HG02798 (cell line): ENCODE results near the gene ZNF394.
A peak's percentile ranks its signal among the peaks of the same experiment; 100 is the strongest.
"Not testable (repeated sequence)": the region's sequence is repeated elsewhere in the genome, so short reads cannot be mapped to it uniquely, and the experiment has no call there.

Experiments
- ATAC-seq: cut with Tn5 transposase; IDR thresholded peaks from one replicate; pipeline ENCODE4 v1.9.1; 2021; ENCODE audit warnings: mild to moderate bottlenecking; ENCODE audit not compliant: unreplicated experiment, poor library complexity

ZNF394 gene

DNA sequence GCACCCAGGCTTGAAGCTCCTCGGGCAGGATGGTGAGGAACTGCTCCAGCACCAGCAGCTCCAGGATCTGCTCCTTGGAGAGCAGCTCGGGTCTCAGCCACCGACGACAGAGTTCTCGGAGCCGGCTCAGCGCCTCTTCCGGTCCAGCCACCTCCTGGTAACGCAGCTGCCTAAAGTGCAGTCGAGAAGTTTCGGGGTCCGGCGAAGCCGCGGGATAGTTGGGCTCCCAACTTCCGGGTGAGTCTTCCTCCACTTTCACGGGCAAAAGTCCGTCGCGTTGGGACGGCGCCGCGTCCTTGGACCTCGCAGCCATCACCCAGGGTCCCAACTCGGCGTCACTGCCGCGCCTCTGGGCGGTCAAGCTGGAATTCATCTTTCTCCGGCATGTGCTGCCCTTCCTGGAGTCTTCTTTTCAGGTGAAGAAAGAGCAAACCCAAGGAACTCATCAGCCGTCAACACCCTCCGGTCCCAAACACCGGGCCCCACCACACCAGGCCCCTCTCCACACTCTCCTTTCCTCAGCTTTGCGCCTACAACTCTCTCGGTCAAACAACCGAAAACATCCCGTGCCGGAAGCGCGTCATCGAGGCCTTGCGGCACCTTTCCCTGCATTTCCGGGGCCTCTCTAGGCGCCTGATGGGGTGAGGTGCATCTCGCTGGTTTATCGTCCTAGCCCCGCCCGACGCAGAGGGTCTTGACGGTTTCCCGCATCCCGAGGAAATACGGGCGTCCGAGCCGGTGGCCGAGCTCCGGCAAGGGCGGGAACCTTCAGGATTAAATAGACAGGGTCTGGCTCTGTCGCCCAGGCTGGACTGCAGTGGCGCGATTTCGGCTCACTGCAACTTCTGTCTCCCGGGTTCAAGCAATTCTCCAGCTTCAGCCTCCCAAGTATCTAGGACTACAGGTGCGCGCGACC, at the start of gene ZNF394:
Gene ZNF394, minus strand, starts transcription at position 561 of the 916 bp plus-strand sequence. Its CDS starts 188 bp downstream, at position 373.
- ATAC-seq = peak; percentile 52

DNA sequence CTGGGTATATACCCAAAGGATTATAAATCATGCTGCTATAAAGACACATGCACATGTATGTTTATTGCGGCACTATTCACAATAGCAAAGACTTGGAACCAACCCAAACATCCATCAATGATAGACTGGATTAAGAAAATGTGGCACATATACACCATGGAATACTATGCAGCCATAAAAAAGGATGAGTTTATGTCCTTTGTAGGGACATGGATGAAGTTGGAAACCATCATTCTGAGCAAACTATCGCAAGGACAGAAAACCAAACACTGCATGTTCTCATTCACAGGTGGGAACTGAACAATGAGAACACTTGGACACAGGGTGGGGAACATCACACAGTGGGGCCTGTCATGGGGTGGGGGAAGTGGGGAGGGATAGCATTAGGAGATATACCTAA, 49.5 kb upstream of the ZNF394 start:
- not testable (repeated sequence) for ATAC-seq

DNA sequence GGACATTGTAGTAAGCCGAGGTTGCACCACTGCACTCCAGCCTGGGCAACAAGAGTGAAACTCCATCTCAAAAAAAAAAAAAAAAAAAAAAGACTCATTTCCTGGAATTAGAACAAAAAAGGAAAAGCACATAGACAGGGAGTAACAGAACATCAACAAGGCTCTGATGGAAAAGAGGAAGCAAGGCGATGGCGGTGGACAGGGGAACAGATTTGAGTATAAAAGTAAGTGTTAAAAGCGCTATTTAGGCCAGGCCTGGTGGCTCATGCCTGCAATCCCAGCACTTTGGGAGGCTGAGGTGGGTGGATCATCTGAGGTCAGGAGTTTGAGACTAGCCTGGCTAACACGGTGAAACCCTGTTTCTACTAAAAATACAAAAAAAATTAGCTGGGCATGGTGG, 45.2 kb upstream of the ZNF394 start:
- not testable (repeated sequence) for ATAC-seq

DNA sequence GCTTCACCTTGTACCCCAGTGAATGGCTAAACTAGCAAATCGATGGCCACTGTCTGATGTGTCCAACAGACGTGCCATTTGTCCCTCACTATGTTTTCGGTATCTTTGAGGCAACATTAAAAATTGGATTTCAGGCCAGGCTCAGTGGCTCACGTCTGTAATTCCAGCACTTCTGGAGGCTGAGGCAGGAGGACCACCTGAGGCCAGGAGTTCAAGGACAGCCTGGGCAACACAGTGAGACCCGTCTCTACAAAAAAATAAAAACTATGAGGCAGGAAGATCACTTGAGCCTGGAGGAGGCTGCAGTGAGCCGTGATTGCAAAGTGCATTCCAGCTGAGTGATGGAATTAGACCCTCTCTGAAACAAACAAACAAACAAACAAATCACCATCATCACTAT, 43.8 kb upstream of the ZNF394 start:
- no peak for ATAC-seq

DNA sequence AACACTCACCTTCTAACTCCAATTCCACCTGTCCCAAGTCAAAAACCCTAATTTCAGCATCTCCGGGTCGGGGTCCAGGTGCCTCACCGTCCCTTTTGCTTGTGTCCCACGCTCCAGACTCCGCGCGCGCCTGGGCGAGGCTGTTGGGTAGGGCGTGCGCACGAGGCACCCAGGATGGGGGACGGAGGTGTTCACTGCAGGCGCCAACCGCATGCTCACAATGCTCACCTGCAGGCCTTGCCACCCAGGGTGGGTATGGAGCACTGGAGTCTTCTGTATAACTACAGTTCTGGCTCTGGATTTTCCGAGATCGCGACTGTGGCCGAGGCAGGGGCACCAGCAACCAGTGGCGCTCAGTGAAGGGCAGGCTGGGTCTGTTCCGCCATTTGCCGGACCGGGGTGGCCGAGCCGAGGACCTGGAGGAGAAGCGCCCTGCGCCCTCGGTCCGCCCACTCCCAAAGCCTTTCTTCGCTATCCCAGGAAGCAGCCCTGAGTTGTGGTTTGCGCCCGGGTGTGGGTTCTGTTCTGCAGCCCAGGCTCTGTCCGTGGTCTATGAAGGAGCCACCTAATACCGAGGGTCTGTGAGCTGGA, 43.1 kb upstream of the ZNF394 start:
- ATAC-seq = no peak

DNA sequence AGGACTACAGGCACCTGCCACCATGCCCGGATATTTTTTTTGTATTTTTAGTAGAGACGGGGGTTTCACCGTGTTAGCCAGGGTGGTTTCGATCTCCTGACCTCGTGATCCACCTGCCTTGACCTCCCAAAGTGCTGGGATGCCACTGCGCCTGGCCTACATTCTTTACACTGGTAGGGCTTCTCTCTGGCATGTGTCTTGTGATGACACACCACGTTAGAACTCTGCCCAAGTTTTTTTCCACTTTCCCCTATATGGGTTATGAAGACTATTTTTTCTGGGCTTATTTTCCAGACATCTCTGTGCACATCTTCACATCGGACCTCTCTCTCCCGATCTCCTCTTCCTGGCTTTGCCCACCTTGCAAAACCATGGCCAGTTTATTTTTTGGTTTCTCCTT, 41.1 kb upstream of the ZNF394 start:
- ATAC-seq = no peak

DNA sequence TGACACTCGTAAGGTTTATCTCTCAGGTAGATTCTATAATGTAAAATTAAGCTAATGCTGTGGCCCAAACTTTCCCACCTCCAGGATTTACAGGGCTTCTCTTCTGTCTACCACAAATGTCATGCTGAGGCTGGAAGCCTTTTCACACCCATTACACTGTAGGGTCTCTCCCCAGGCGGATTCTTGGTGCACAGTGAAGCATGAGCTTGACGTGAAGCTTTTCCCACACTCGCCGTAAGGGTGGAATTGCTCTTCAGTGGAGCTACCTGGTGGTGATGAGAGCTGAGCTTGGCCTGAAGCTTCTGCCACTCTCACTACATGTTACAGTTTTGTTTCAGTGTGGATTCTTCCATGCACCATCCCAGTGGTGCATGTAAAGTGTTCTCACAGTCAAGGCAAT, 40.5 kb upstream of the ZNF394 start:
- no peak for ATAC-seq

DNA sequence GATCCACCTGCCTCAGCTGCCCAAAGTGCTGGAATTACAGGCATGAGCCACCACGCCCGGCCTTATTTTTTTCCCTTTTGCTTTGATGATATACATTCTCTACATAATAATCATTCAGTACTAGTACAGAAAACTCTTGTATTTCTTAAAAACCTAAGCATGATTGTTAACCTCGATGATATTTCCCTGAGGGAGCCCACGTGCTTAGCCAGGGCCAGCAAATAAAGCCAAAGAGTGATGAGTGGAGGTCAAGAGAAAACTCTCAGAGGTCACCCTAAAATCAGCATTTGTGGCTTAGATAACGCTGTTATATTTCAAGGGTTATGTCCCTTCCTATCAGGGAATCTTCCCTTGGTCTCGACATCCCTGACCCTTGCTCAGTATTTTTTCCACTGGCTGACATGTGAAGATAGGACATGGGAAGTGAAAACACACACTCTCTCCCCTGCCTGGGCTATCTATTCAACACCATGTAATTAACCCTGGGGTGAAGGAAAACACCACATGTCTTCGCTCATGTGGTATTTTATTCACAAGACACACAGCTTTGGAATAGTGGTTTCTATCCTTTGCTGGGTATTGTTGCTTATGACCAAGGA, 39.2 kb upstream of the ZNF394 start:
- ATAC-seq = no peak

DNA sequence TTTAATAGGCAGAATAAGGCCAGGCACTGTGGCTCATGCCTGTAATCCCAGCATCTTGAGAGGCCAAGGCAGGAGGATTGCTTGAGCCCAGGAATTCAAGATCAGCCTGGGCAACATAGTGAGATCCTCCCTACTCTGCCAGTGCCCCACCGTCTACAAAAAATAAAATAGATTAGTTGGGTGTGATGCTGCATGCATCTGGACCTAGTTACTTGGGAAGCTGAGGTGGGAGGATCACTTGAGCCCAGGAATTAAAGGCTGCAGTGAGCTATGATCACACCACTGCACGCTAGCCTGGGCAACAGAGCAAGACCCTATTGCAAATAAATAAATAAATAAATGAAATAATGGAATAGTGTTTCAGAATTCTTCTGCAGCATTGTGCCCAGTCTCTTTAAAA, 35.6 kb upstream of the ZNF394 start:
- no peak for ATAC-seq

DNA sequence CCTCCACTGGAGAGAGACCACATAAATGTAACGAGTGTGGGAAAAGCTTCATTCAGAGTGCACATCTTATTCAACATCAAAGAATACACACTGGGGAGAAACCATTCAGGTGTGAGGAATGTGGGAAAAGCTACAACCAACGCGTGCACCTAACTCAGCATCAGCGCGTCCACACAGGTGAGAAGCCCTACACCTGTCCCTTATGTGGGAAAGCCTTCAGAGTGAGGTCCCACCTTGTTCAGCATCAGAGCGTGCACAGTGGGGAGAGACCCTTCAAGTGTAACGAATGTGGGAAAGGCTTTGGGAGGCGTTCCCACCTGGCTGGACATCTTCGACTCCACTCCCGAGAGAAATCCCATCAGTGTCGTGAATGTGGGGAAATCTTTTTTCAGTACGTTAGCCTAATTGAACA, 31.3 kb upstream of the ZNF394 start:
- no peak for ATAC-seq

DNA sequence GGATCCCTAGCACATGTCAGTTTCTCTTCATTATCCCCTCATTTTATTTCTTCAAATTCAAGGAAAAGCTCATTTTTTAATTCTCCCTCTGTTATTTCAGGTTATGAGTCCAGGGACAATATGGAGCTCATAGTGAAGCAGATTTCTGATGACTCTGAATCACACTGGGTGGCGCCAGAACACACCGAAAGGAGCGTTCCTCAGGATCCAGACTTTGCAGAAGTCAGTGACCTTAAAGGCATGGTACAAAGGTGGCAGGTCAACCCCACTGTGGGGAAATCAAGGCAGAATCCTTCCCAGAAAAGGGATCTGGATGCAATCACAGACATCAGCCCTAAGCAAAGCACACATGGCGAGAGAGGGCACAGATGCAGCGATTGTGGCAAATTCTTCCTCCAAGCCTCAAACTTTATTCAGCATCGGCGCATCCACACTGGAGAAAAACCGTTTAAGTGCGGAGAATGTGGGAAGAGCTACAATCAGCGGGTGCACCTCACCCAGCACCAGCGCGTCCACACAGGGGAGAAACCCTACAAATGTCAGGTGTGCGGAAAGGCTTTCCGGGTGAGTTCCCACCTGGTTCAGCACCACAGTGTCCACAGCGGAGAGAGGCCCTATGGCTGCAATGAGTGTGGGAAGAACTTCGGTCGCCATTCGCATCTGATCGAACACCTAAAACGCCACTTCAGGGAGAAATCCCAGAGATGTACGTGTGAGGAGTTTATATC, 25.8 kb upstream of the ZNF394 start:
- ATAC-seq = no peak

DNA sequence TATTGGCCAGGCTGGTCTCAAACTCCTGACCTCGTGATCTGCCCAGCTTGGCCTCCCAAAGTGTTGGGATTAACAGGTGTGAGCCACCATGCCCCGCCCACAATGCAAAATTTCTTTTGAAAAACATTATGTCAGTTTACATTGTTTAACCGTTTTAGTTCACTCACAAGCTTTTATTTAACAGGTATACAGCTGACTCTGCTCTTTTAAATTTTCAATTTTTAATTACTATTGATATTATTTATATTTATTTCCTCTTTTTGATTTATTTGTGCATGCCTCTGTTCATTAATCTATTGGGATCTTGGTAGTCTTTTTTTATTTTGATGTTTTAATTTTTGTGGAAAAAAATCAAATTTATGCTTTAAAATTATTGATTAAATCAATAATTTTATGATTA, 21.3 kb upstream of the ZNF394 start:
- ATAC-seq = no peak

DNA sequence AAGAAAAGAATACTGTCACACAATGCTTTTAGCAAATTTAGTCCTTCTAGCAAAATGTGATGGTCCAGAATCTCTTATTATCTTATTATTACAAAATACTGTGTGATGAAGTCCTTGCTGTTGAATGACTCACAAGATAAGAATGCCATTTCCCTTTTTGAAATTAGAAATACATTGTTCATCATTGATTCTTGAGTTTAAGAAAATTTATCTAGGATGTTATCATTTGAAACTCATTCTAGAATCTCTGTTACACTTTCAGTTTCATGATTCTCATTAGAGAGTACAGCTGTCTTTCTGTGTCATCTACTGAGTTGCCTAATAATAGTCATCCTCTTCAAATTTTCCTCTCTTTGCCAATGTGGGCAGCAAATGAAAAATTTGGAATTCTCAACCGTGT, 14.0 kb upstream of the ZNF394 start:
- no peak for ATAC-seq

DNA sequence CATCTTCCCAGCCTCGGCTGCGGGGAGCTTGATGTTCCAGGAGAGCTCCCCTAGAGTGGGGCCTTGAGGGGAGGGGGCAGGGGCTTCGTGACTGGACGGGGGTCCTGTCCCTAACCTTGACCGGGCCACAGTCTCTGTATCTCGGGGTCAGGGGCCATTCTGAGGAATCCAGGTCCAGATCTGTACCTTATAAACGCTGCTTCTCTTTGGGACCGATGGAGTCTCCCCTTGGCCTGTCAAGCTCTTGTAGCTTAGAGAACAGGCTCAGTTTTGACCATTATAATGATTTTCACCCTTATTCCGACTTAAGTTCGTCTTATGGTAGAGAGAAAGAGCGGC, 5.2 kb upstream of the ZNF394 start:
- ATAC-seq = no peak

DNA sequence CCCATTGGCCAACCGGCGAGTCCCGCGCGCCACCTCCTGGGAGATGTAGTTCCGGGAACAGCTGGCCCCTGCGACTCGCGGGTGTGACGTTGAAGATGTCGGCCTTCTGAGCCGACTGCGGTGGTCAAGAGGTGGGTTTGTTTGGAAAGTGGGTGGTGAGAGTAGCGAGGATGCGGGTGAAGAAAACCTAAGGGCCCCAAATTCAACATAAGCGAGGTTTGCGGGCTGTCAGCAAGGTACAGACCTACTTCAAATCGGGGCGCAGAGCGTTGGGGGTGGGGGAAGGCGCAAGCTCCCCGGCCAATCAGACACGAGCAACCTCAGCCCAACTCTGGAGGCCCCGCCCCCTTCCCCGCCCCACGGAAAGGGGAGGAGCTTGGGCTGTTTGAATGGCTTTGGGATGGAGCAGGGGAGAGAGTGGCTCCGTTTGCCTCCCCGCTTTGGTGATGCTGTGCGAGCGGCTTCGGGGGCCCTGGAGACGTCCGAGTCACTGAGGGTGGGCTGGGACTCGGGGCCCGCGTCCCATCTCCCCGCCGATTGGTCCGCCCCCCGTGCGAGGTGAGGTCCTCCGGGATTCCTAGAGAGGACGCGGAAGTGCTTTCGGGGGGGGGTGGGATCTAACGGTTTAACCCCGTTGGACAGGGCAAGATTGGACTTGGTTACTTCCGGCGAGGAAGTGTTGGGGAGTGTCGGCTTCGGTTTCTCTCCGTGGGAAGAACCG, 4.7 kb upstream of the ZNF394 start, which contains the start of gene ZKSCAN5:
Gene ZKSCAN5, plus strand, starts transcription at position 60 of the 721 bp plus-strand sequence. CDS start 1,383 bp downstream, outside the sequence.
- ATAC-seq = peak; percentile 81

DNA sequence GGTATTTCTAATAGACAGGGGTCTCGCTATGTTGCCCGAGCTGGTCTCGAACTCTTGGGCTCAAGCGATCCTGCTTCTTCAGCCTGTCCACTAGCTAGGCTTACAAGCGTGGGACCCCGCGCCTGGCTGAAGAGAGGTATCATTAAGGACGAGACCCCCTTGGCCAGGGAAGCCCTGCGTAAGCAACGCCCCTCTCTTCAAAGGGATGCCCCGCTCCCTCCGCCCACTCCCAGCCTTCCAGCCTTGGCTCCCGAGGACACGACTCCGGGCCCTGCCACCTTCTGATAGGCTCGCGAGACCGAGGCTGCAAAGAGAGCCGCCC, 4.2 kb upstream of the ZNF394 start:
- ATAC-seq = no peak

DNA sequence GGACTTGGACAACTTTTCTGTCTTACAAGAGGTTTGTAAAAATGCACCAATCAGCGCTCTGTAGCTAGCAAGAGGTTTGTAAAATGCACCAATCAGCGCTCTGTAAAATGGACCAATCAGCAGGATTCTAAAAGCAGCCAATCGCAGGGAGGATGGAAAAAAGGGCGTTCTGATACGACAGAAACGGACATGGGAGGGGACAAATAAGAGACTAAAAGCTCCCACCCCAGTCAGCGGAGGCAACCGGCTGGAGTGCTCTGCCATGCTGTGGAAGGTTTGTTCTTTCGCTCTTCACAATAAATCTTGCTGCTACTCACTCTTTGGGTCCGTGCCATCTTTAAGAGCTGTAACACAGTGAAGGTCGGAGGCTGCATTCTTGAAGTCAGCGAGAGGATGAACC, 1.2 kb upstream of the ZNF394 start:
- not testable (repeated sequence) for ATAC-seq

DNA sequence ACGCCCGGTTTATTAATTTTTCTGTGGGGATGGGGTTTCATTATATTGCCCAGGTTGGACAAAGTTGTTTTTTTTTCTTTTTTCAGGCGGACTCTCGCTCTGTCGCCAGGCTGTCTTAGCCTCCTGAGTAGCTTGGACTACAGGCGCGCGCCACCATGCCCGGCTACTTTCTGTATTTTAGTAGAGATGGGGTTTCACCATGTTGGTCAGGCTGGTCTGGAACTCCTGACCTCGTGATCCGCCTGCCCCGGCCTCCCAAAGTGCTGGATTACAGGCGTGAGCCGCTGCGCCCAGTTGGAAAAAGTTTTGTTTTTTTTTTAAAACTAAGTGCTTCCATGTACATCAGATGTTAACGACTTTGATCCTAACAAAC, 542 bp upstream of the ZNF394 start:
- ATAC-seq = no peak

DNA sequence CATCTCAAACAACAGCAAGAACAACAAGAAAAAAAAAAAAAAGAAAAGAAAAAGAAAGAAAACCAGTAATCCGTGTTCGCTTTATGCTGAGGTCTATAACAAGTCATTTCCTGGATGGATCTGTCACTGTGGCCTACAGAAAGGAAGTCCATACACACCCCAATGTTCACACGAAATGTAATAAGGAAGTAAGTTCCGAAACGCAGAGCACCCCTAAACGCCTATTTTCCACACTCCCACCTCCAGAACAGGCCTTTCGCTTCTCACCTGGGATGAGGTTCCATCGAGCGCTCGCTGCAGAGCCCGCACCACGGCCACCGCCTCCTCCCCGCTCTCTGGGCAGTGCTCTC, 735 bp downstream of the ZNF394 start:
- no peak for ATAC-seq

DNA sequence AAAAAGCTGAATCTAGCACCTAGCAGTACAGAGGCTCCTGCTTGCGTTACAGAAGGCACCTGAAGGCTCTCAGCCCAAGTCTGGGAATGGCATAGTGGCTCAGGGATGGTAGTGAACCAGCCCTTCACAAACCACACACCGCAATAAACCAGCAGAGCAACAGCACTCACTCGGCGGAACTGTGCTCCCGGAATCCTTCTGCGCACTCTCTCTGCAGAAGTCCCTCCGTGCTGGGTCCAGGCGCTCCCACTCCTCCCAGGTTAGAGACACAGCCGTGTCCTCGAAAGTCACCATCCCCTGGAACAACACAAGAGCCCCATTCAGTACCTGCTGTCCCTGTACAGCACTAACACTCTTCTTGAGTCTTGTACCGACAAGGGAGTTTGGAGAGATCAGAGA, 1.5 kb downstream of the ZNF394 start:
- no peak for ATAC-seq
